BJ (cell line): ENCODE data around the gene POLR2C. TPM values are rescaled to one million over a fixed set of nuclear protein-coding genes. Genes with fewer than 3 reads are reported as not detected.

ENCODE experiments used
- CTCF ChIA-PET: fragments of 350-600 bp; formaldehyde crosslinking; extraction: SDS; loops from one replicate; lab custom pipeline; 2021; ENCODE audit warnings: antibody characterized with exemption, inconsistent platforms; lab: Yijun Ruan, JAX
- POLR2A ChIA-PET: fragments of 300-600 bp; sonication (Branson Sonifier 250); formaldehyde crosslinking; extraction: SDS; loops from one replicate; lab custom pipeline; 2021; ENCODE audit warnings: antibody characterized with exemption; lab: Charles Lee
- DNase-seq: peaks from one replicate; pipeline ENCODE4 v3.0.0-alpha.2; 2011; ENCODE audit warnings: low read depth
- H3K27me3 ChIP-seq: 2 replicates; pipeline ENCODE4 v1.6.0; 2011; ENCODE audit warnings: low read length; ENCODE audit not compliant: control insufficient read depth, insufficient read depth
- H3K36me3 ChIP-seq: 2 replicates; pipeline ENCODE4 v1.5.1; 2011; ENCODE audit warnings: low read length; ENCODE audit not compliant: control insufficient read depth, insufficient read depth
- H3K4me3 ChIP-seq: 2 replicates; pipeline ENCODE4 v1.5.1; 2011; ENCODE audit warnings: low read depth, mild to moderate bottlenecking, control low read depth, low read length
- polyA plus RNA-seq: library from polyadenylated mRNA; depleted of rRNA; stranded (reverse); fragments of >200 nt; gene quantifications from 2 replicates; pipeline ENCODE4 v1.2.3, GENCODE V29; 2011
- TF ChIP-seq, protein P1 (sequence below): IDR thresholded peaks from 2 replicates; pipeline ENCODE4 v1.5.1; 2011; ENCODE audit warnings: low read depth, mild to moderate bottlenecking, control low read depth, inconsistent platforms, low read length, moderate library complexity; ENCODE audit not compliant: insufficient read depth

POLR2C gene
- polyA plus RNA-seq, 1 experiment: 176 TPM

DNA sequence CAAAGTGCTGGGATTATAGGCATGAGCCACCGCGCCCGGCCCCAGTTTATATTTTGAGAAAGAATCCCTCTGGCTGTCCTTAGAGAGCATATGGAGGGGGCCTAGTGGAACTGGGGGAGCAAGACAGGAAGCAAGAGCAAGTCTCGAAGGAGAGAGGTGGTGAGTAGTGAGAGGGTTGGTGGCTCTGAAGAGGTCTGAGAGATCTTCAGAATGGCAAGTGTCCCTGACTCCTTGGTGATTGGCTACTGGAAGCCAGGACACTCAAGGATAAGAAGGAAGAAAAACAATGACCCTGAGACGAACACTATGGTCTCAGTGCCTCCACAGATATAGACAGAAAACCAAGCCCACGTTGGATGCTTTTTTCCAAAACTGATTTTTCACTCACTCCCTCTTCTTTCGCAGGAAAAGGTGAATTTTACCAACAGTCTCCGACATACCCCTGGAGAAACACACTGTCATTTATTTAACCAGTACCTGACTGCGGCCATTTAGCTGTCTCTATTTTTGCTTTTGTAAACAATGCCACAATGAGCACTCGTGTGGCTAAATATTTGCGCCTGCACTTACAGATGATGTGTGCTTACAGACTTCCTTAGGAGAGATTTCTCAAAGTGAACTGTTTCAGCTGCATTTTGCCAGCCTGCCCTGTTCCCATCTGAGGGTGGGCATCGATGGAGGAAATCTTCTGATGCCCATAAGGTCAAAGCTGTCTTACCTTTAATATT lies 39.7 kb downstream of the POLR2C start:
- H3K4me3 ChIP-seq: no peak overlapping the region
- POLR2A ChIA-PET: no interaction called here
- no peak for DNase-seq
- peaks cover 26% of the 10 kb centered on the region for H3K27me3 ChIP-seq
- CTCF ChIA-PET: interaction anchor here (1.0 to 2.0 kb wide), 2 partner anchors 15 to 18 kb away, joined by 3 to 6 read pairs; no protein-coding TSS in a partner anchor
- TF ChIP-seq, protein P1, sequence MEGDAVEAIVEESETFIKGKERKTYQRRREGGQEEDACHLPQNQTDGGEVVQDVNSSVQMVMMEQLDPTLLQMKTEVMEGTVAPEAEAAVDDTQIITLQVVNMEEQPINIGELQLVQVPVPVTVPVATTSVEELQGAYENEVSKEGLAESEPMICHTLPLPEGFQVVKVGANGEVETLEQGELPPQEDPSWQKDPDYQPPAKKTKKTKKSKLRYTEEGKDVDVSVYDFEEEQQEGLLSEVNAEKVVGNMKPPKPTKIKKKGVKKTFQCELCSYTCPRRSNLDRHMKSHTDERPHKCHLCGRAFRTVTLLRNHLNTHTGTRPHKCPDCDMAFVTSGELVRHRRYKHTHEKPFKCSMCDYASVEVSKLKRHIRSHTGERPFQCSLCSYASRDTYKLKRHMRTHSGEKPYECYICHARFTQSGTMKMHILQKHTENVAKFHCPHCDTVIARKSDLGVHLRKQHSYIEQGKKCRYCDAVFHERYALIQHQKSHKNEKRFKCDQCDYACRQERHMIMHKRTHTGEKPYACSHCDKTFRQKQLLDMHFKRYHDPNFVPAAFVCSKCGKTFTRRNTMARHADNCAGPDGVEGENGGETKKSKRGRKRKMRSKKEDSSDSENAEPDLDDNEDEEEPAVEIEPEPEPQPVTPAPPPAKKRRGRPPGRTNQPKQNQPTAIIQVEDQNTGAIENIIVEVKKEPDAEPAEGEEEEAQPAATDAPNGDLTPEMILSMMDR: no peak
- no peaks in the 10 kb centered on the region for H3K36me3 ChIP-seq

DNA sequence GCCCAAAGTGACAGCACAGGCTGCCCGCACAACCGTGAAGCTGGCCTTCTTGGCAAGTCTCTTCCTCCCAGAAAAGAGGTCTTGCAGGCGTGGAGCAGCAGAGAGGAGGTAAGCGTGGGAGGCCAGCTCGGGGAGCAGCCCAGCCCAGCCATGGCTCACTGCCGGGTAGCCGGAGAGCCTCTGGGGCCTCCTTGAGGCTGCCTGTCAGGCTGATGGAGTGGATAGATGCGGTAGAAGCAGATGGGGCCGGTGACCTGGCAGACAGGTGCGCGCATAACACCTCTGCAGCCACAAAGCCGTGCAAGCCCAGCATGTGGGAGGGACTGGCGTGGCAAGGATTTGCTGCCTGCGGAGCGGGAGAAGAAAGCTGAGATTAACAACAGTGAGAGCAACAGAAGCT lies 40.9 kb downstream of the POLR2C start:
- TF ChIP-seq, protein P1: no peak
- no peak for DNase-seq
- H3K36me3 ChIP-seq: no peaks in the 10 kb centered on the region
- H3K4me3 ChIP-seq: no peak overlapping the region
- CTCF ChIA-PET: interaction anchor here (0.5 to 2.0 kb wide), 2 partner anchors 17 to 388 kb away, joined by 3 to 6 read pairs; no protein-coding TSS in a partner anchor
- peaks cover 23% of the 10 kb centered on the region for H3K27me3 ChIP-seq
- POLR2A ChIA-PET: no interaction called here

DNA sequence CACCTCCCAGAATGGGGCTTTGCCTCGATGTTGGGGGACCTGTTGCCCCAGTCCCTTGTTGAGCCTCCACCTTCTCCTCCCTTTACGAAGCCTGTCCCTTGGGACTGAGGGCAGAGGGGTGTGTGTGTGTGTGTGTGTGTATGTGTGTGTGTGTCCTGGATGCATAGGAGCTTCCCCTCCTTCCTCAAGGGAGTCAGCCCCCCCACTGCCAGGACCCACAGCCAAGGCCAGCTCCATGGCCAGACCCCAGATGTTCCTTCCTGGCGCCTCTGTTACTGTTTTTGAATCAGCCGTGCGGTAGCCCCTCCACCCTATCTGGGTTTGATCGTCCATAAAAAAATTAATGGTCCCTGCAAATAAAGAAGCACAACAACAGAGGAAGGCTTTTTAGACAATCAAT lies 41.5 kb downstream of the POLR2C start:
- Histone ChIP-seq H3K27me3 (peaks cover 23% of the 10 kb centered on the region), H3K36me3 (no peaks in the 10 kb centered on the region), H3K4me3 (no peak overlapping the region)
- TF ChIP-seq, protein P1: no peak
- CTCF ChIA-PET: interaction anchor here (2.0 kb wide), 1 partner anchor 16 kb away, joined by 6 read pairs; no protein-coding TSS in a partner anchor
- POLR2A ChIA-PET: no interaction called here
- DNase-seq: no peak

DNA sequence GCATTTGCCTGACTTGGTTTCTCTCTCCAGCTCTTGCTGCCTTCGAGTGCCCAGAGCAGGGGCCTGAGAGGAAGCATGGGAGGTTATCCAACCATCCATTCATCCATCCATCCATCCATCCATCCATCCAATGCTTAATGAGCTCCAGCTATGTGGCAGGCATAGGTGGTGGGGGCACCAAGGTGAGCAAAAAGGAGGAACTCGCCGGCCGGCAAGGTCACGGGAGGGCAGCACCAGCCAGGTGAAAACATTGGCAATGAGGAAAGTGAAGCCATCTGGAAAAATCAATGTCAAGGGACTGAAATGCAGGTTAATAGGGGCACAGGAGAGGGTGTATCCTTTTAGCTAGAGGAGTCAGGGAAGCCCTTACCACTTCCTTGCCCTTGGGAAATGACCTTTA lies 42.0 kb downstream of the POLR2C start:
- TF ChIP-seq, protein P1: no peak
- ChIA-PET POLR2A (no interaction called here), CTCF (interaction anchor here (1.4 kb wide), 1 partner anchor 72 kb away, joined by 3 read pairs; no protein-coding TSS in a partner anchor)
- Histone ChIP-seq H3K27me3 (peaks cover 20% of the 10 kb centered on the region), H3K36me3 (no peaks in the 10 kb centered on the region), H3K4me3 (no peak overlapping the region)
- DNase-seq: no peak

DNA sequence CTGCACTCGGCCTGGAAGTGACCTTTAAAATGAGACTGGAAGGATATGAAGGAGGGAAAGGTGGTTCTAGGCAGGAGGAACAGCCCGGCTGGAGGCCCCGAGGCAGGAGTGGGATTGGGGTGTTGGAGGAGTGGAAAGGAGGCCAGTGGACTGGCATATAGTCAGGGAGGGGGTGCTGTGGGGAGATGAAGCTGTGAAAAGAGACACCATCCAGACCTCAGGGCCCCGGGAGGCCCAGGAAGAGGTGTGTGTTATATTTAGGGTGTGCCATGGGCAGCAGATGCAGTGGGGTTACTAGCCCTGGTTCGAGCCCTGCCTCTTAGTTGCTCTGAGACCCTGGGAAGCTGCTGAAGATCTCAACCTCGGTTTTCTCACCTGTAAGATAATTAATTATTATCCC lies 42.7 kb downstream of the POLR2C start:
- CTCF ChIA-PET: interaction anchor here (1.1 to 1.4 kb wide), 2 partner anchors 71 to 204 kb away, joined by 3 to 5 read pairs; no protein-coding TSS in a partner anchor

More for the DNA sequence above, 42.7 kb downstream of the POLR2C start:
- TF ChIP-seq, protein P1: no peak
- DNase-seq: no peak
- POLR2A ChIA-PET: no interaction called here
- Histone ChIP-seq H3K4me3 (no peak overlapping the region), H3K27me3 (peaks cover 20% of the 10 kb centered on the region), H3K36me3 (no peaks in the 10 kb centered on the region)
